K562 (cell line): ENCODE data around the gene CDKL4. TPM values are rescaled to one million over a fixed set of nuclear protein-coding genes. Genes with fewer than 3 reads are reported as not detected.

Experiments
- ATAC-seq: fragments of 200-7000 bp; cut with Tn5 transposase; 3 replicates; pipeline ENCODE4 v1.9.1; 2020; ENCODE audit warnings: moderate library complexity
- BruUV-seq: library from RNA; stranded (reverse); fragments of 400-500 nt; replicated peaks from 2 replicates; lab custom pipeline; 2021; lab: Mats Ljungman, UMichigan
- CTCF ChIA-PET: fragments of 300-600 bp; formaldehyde crosslinking; extraction: SDS; loops from one replicate; lab custom pipeline; 2021; ENCODE audit warnings: low intra/inter-chr PET ratio; lab: Yijun Ruan, JAX
- POLR2A ChIA-PET: fragments of 300-600, 350-650 bp; sonication (Branson Sonifier 250); formaldehyde crosslinking; extraction: SDS; loops from one replicate; lab custom pipeline; 2021; ENCODE audit warnings: antibody characterized with exemption, inconsistent platforms; lab: Yijun Ruan, JAX
- DNase-seq, 4 experiments: peaks; one replicate each; pipeline versions ENCODE4 v3.0.0 to v3.0.0-alpha.2; 2011 to 2018; ENCODE audit warnings: low spot score in 3 of 4, mixed read lengths in 3 of 4; ENCODE audit errors: extremely low read depth in 1 of 4
- FAIRE-seq: peaks from 2 replicates; lab custom pipeline; 2011; peaks lifted over from hg19 to GRCh38; lab: Jason Lieb, UNC
- H2AFZ ChIP-seq: 2 replicates; pipeline ENCODE4 v1.6.0; 2011; ENCODE audit warnings: low read depth, low read length, control low read depth, inconsistent platforms
- H3K27ac ChIP-seq: fragments of 200-600 bp; 3 replicates; pipeline ENCODE4 v1.8.0; 2011; ENCODE audit warnings: low read depth, mild to moderate bottlenecking, control low read depth, inconsistent platforms, low read length, moderate library complexity, mixed read lengths; ENCODE audit errors: extremely low read depth
- H3K27me3 ChIP-seq, 2 experiments: fragments of 300-600 bp in 1 of 2; 2 replicates in 1 of 2; 3 replicates in 1 of 2; pipeline versions ENCODE4 v1.6.0 to v1.8.0; 2011; ENCODE audit warnings: inconsistent platforms in 2 of 2, low read length in 2 of 2, mild to moderate bottlenecking in 1 of 2, mixed read lengths in 1 of 2, moderate library complexity in 1 of 2; ENCODE audit not compliant: control insufficient read depth in 2 of 2, insufficient read depth in 2 of 2
- H3K36me3 ChIP-seq: fragments of 300-600 bp; 3 replicates; pipeline ENCODE4 v1.8.0; 2011; ENCODE audit warnings: mild to moderate bottlenecking, low read length, inconsistent platforms; ENCODE audit not compliant: control insufficient read depth, insufficient read depth
- H3K4me1 ChIP-seq, 2 experiments: fragments of 200-600 bp in 1 of 2; replicated peaks in 1 of 2; 2 replicates in 1 of 2; 3 replicates in 1 of 2; pipeline versions ENCODE4 v1.5.1 to v1.8.0; 2011; ENCODE audit warnings: inconsistent platforms in 2 of 2, low read length in 2 of 2, mild to moderate bottlenecking in 1 of 2, mixed read lengths in 1 of 2, moderate library complexity in 1 of 2; ENCODE audit not compliant: control insufficient read depth in 2 of 2, insufficient read depth in 2 of 2
- H3K4me2 ChIP-seq: 2 replicates; pipeline ENCODE4 v1.6.1; 2011; ENCODE audit warnings: low read length, control low read depth, inconsistent platforms, mixed read lengths; ENCODE audit not compliant: insufficient read depth
- H3K4me3 ChIP-seq: fragments of 200-600 bp; sonication (generic), shearing (Covaris generic); 2 replicates; pipeline ENCODE4 v1.5.1; 2016; ENCODE audit warnings: control low read depth, inconsistent platforms
- H3K79me2 ChIP-seq: fragments of 200-600 bp; 3 replicates; pipeline ENCODE4 v1.8.0; 2011; ENCODE audit warnings: low read length, inconsistent platforms; ENCODE audit not compliant: control insufficient read depth, insufficient read depth
- H3K9ac ChIP-seq, 2 experiments: 2 replicates each; pipeline versions ENCODE4 v1.6.0 to v1.6.1; 2011; ENCODE audit warnings: low read depth in 2 of 2, low read length in 2 of 2, control low read depth in 1 of 2, inconsistent platforms in 1 of 2, mild to moderate bottlenecking in 1 of 2, mixed read lengths in 1 of 2; ENCODE audit not compliant: insufficient read depth in 1 of 2
- H3K9me1 ChIP-seq: one replicate; pipeline ENCODE4 v1.6.0; 2011; ENCODE audit warnings: inconsistent platforms, mild to moderate bottlenecking, low read length, moderate library complexity; ENCODE audit not compliant: control insufficient read depth, insufficient read depth
- H3K9me3 ChIP-seq: replicated peaks from 2 replicates; pipeline ENCODE4 v1.5.1; 2011; ENCODE audit warnings: low read depth, low read length, inconsistent platforms; ENCODE audit not compliant: control insufficient read depth, insufficient read depth
- H4K20me1 ChIP-seq: replicated peaks from 2 replicates; pipeline ENCODE4 v1.6.1; 2011; ENCODE audit warnings: low read length, inconsistent platforms, mixed read lengths; ENCODE audit not compliant: control insufficient read depth, insufficient read depth
- C11orf30 ChIP-seq: fragments of 450-650 bp; IDR thresholded peaks from 2 replicates; pipeline ENCODE4 v1.6.1; 2016; ENCODE audit warnings: low read depth, mild to moderate bottlenecking
- NBN ChIP-seq: fragments of 450-650 bp; IDR thresholded peaks from 2 replicates; pipeline ENCODE4 v1.6.1; 2016; ENCODE audit warnings: low read depth, mild to moderate bottlenecking
- NFE2 ChIP-seq: IDR thresholded peaks from 2 replicates; pipeline ENCODE4 v1.6.1; 2014; ENCODE audit warnings: antibody characterized with exemption, low read depth
- NR4A1 ChIP-seq, 2 experiments: fragments of 250-450 bp in 1 of 2; fragments of 450-650 bp in 1 of 2; sonication (Bioruptor Pico) in 1 of 2; IDR thresholded peaks; 2 replicates each; pipeline versions ENCODE4 v1.4.0 to v1.6.1; 2016 to 2020; ENCODE audit warnings: mild to moderate bottlenecking in 2 of 2, missing compliant biosample characterization in 1 of 2, missing genetic modification characterization in 1 of 2, moderate library complexity in 1 of 2
- WGBS: fragments of 100-300 bp; shearing (Covaris generic); methylation state at CpG from one replicate; pipeline ENCODE4 v1.1.6; 2016; ENCODE audit warnings: low coverage, mixed read lengths; ENCODE audit not compliant: insufficient coverage; ENCODE audit errors: missing lambda C conversion rate; 5-methylcytosine and 5-hydroxymethylcytosine counted together
- in situ Hi-C: fragments of 300-500 bp; cut with MboI; formaldehyde crosslinking; loops from 4 replicates; pipeline ENCODE4 v1.15.0; 2018; ENCODE audit warnings: inconsistent platforms, mixed read lengths
- intact Hi-C: fragments of 100-400 bp; cut with micrococcal nuclease; formaldehyde crosslinking; loops from 2 replicates; pipeline ENCODE4 v1.14.2; 2022
- polyA plus RNA-seq, 8 experiments: library from polyadenylated mRNA; depleted of rRNA in 4 of 8; stranded (reverse) in 5 of 8; unstranded in 3 of 8; fragments of >200 nt; fragmentation: Nextera tagmentation in 2 of 8; fragmentation: Illumina TruSeq in 1 of 8; extraction: Ambion mirVana in 2 of 8; extraction: Trizol in 1 of 8; gene quantifications; 2 replicates each; pipeline versions ENCODE4 v1.2.1 to v1.2.3, GENCODE V29; 2011 to 2014; ENCODE audit warnings: inconsistent platforms in 1 of 8, missing spikeins in 1 of 8
- small RNA-seq: library from RNA; depleted of rRNA; stranded (forward); fragments of <200 nt; gene quantifications from one replicate; pipeline ENCODE3, GENCODE V24; 2014
- total RNA-seq, 7 experiments: library from RNA; depleted of rRNA in 6 of 7; stranded (reverse); fragments of >200 nt in 6 of 7; fragmentation: Illumina TruSeq in 2 of 7; extraction: Trizol in 2 of 7; gene quantifications; 2 replicates each; pipeline versions ENCODE4 v1.2.1 to v1.2.3, GENCODE V29; 2011 to 2021; ENCODE audit warnings: low replicate concordance in 1 of 7
- TF ChIP-seq, protein P1 (sequence below): fragments of 450-650 bp; IDR thresholded peaks from 2 replicates; pipeline ENCODE4 v1.6.1; 2017; ENCODE audit warnings: antibody characterized with exemption, mild to moderate bottlenecking

Gene CDKL4
- total and polyA plus RNA-seq, 9 of the 15 experiments (the other 6 are each of a cell fraction or from before 2014, with no cell fraction given): not detected

DNA sequence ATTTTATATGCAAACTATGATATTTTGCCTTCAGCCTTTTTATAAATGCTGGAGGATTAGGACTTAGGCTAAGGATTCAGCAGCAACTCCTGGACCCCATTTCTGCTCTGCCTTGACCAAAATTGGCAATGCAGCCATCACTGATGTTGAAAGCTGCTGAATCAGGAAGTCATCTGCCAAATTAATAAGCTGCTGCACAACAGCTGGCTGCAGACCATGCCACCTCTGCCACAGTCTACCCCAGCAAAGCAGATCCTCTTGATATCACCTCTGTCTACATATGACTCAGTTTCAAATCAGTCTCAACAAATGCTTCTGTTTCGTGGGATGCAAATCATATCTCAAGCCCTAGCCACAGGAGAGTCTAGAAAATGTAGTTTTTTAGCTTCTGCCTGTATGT is 115.8 kb downstream of the CDKL4 start:
- TF ChIP-seq, protein P1, sequence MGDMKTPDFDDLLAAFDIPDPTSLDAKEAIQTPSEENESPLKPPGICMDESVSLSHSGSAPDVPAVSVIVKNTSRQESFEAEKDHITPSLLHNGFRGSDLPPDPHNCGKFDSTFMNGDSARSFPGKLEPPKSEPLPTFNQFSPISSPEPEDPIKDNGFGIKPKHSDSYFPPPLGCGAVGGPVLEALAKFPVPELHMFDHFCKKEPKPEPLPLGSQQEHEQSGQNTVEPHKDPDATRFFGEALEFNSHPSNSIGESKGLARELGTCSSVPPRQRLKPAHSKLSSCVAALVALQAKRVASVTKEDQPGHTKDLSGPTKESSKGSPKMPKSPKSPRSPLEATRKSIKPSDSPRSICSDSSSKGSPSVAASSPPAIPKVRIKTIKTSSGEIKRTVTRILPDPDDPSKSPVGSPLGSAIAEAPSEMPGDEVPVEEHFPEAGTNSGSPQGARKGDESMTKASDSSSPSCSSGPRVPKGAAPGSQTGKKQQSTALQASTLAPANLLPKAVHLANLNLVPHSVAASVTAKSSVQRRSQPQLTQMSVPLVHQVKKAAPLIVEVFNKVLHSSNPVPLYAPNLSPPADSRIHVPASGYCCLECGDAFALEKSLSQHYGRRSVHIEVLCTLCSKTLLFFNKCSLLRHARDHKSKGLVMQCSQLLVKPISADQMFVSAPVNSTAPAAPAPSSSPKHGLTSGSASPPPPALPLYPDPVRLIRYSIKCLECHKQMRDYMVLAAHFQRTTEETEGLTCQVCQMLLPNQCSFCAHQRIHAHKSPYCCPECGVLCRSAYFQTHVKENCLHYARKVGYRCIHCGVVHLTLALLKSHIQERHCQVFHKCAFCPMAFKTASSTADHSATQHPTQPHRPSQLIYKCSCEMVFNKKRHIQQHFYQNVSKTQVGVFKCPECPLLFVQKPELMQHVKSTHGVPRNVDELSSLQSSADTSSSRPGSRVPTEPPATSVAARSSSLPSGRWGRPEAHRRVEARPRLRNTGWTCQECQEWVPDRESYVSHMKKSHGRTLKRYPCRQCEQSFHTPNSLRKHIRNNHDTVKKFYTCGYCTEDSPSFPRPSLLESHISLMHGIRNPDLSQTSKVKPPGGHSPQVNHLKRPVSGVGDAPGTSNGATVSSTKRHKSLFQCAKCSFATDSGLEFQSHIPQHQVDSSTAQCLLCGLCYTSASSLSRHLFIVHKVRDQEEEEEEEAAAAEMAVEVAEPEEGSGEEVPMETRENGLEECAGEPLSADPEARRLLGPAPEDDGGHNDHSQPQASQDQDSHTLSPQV: no peak
- TF ChIP-seq NFE2: no peak
- TF ChIP-seq NBN: no peak
- peak; percentile 18; the same call in 1 of the 2 replicates for TF ChIP-seq C11orf30
- no peak for TF ChIP-seq NR4A1 (CRISPR knock-in tag; IDR thresholded peaks at IDR 0.05)
- no peak for TF ChIP-seq NR4A1 (tag; IDR thresholded peaks at IDR 0.05)
- TF ChIP-seq, all 486 proteins: peak for 1
- POLR2A ChIA-PET: interaction anchor here (0.8 kb wide), 1 partner anchor 9 kb away, joined by 4 read pairs; no protein-coding TSS in a partner anchor
- CTCF ChIA-PET: no interaction called here
- no TSS peak for BruUV-seq
- H4K20me1 ChIP-seq: no peaks in the 10 kb centered on the region
- 10% methylated on average over 1 of the region's 1 CpG for WGBS
- no peaks in the 10 kb centered on the region for H3K9me1 ChIP-seq
- H3K79me2 ChIP-seq: peaks cover 13% of the 10 kb centered on the region; the same call in 2 of the 3 replicates
- ATAC-seq (no peak), DNase-seq (no peak), FAIRE-seq (no peak)
- no peaks in the 10 kb centered on the region for H3K27me3 ChIP-seq
- no peak overlapping the region for H3K27ac ChIP-seq
- intact Hi-C loops: loop anchor here (10.0 kb wide), 1 partner anchor 307 kb away; the partner anchor contains the start of gene MAP4K3
- H3K9ac ChIP-seq: no peak overlapping the region
- no peak overlapping the region for H3K4me2 ChIP-seq
- no peak overlapping the region for H3K4me3 ChIP-seq
- in situ Hi-C loops: loop anchor here (10.0 kb wide), 1 partner anchor 97 kb away; no protein-coding TSS in a partner anchor
- peaks cover 10 to 12% of the 10 kb centered on the region in 2 experiments; a peak in 4 of 5 replicates for H3K4me1 ChIP-seq
- no peaks in the 10 kb centered on the region for H3K36me3 ChIP-seq
- H3K9me3 ChIP-seq: no peaks in the 10 kb centered on the region
- peak overlapping the region; percentile 69 for H2AFZ ChIP-seq

Small RNAs within 50 kb of the gene (small RNA-seq; reads per million reads assigned to genes)
- not detected for gene RF00019
- gene RF00272: not detected

Other genes starting within 250 kb of the CDKL4 start
- gene SOS1, start 122.9 kb downstream of the CDKL4 start, total RNA-seq (2014; rRNA removed): 6.3 and 7.6 TPM in 2 replicates
- gene SOS1, start 122.9 kb downstream of the CDKL4 start, total RNA-seq (2014; rRNA removed; fragmentation: Illumina TruSeq; extraction: Trizol): 16.3 and 17.9 TPM in 2 replicates
- gene SOS1, start 122.9 kb downstream of the CDKL4 start, total RNA-seq (2015; rRNA removed; fragmentation: Illumina TruSeq; extraction: Trizol): 20.1 and 21.6 TPM in 2 replicates
- gene SOS1, start 122.9 kb downstream of the CDKL4 start, total RNA-seq (2021): 23.1 and 23.8 TPM in 2 replicates
- 27.1 and 27.9 TPM in 2 replicates for gene SOS1, start 122.9 kb downstream of the CDKL4 start, polyA plus RNA-seq (2011; rRNA removed)
- gene SOS1, start 122.9 kb downstream of the CDKL4 start, polyA plus RNA-seq (2014; fragmentation: Illumina TruSeq; extraction: Trizol): 24.5 and 26.8 TPM in 2 replicates
- gene SOS1, start 122.9 kb downstream of the CDKL4 start, polyA plus RNA-seq (2014; fragmentation: Nextera tagmentation; extraction: Ambion mirVana): 1 to 10 TPM; 2.5 to 4.0 TPM
- gene SOS1, start 122.9 kb downstream of the CDKL4 start, polyA plus RNA-seq (2014; rRNA removed): 10.9 and 12.1 TPM in 2 replicates
- gene MAP4K3, start 193.3 kb upstream of the CDKL4 start, total RNA-seq (2014; rRNA removed): 22.6 and 24.4 TPM in 2 replicates
- 27.8 and 30.0 TPM in 2 replicates for gene MAP4K3, start 193.3 kb upstream of the CDKL4 start, total RNA-seq (2014; rRNA removed; fragmentation: Illumina TruSeq; extraction: Trizol)
- 22.1 and 27.0 TPM in 2 replicates for gene MAP4K3, start 193.3 kb upstream of the CDKL4 start, total RNA-seq (2015; rRNA removed; fragmentation: Illumina TruSeq; extraction: Trizol)
- gene MAP4K3, start 193.3 kb upstream of the CDKL4 start, total RNA-seq (2021): 16.9 and 22.2 TPM in 2 replicates
- 16.6 and 18.0 TPM in 2 replicates for gene MAP4K3, start 193.3 kb upstream of the CDKL4 start, polyA plus RNA-seq (2011; rRNA removed)
- gene MAP4K3, start 193.3 kb upstream of the CDKL4 start, polyA plus RNA-seq (2014; fragmentation: Illumina TruSeq; extraction: Trizol): 10.6 and 13.4 TPM in 2 replicates
- gene MAP4K3, start 193.3 kb upstream of the CDKL4 start, polyA plus RNA-seq (2014; fragmentation: Nextera tagmentation; extraction: Ambion mirVana): 1 to 10 TPM; 3.1 to 4.4 TPM
- gene MAP4K3, start 193.3 kb upstream of the CDKL4 start, polyA plus RNA-seq (2014; rRNA removed): 8.2 and 11.7 TPM in 2 replicates